VCaP (cell line): ENCODE data around the gene CDH4.

Source experiments
- H3K27ac ChIP-seq: fragments of 450-650 bp; 2 replicates; pipeline ENCODE4 v1.5.1; 2017
- CTCF ChIP-seq: fragments of 450-650 bp; conservative IDR thresholded peaks from 2 replicates; pipeline ENCODE4 v1.5.1; 2017; ENCODE audit warnings: mild to moderate bottlenecking, moderate library complexity

Gene CDH4

DNA sequence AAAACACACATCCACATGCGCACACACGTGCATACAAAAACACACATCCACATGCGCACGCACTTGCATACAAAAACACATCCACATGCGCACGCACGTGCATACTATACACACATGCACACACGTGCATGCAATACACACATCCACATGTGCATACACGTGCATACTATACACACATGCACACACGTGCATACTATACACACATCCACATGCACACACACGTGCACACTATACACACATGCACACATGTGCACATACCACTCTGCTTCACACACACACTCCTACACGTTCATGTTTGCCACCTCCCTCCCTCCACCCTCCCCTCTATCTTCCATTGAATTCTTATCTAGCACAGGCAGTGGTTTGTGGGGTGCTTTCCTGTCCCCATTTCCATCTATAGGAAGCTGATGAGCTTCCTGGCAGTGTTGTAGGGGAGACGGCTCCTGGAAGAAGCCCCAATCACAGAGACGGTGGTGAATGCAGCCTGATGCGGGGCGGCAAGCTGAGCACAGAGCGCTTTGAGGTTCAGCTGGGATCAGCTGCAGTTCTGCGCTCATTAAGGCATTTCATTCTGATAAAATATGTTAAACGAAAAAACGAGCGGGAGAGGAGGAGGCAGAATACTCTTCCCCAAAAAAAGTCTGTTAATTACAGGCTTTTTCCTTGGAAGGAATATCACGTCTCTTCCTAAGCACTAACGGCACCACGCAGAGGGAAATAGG is 525.9 kb downstream of the CDH4 start:
- no peak overlapping the region for H3K27ac ChIP-seq
- TF ChIP-seq CTCF, result no peak

- H3K27ac ChIP-seq, result no peak overlapping the region
- TF ChIP-seq CTCF, result no peak
Measured at GRCh38 chr20:61778495-61778863, 526.4 kb downstream of the CDH4 start.

GRCh38 chr20:61779176-61779965 is 527.3 kb downstream of the CDH4 start:
- no peak overlapping the region for H3K27ac ChIP-seq
- TF ChIP-seq CTCF, result no peak

- no peak overlapping the region for H3K27ac ChIP-seq
- no peak for TF ChIP-seq CTCF
Measured at GRCh38 chr20:61780066-61780465, 528.0 kb downstream of the CDH4 start.

DNA sequence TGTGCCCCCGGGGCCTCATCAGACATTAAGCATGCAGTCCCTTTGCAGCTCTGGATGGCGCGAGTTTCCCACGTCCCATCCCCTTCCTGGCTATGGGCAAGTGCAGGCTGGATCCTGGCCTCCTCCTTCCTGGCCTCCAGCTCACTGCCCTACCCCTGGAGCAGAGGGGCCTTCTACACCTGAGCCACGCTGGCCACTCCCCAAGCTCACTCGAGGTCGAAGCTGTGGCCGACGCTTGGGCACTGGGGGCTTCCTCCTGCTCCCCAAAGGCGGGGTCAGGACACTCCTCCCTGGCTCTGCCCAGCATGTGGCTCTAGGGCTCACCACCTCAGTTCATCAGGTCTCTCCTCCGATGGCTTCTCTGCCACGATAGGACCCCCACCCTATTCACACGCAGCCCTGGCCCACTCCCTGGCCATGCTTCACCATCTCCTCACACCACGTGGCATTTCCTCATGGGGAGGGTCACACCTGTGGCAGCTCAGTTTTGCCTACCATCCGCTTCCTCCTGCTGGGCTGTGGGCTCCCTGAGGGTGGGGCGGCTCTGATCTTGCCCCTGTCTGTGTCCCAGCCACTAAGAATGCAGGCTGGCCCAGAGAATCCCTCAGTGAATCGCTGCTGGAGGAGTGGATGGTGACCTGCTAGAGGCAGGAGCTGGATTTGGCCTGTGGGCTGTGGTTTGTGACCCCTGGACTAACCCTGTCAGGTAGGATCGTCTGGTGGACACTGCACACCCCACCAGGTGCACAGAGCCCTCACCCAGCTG is 532.9 kb downstream of the CDH4 start:
- no peak for TF ChIP-seq CTCF
- H3K27ac ChIP-seq, result peak overlapping the region; percentile 77

- no peak for TF ChIP-seq CTCF
- H3K27ac ChIP-seq, result peak overlapping the region; percentile 77
Measured at GRCh38 chr20:61785567-61785816, 533.4 kb downstream of the CDH4 start.

- no peak for TF ChIP-seq CTCF
- H3K27ac ChIP-seq, result peak overlapping the region; percentile 77
Measured at GRCh38 chr20:61786230-61786629, 534.2 kb downstream of the CDH4 start.
